Keratinocyte (primary cell): ENCODE results near the gene ATAD2B.

ENCODE experiments used
- EZH2 ChIP-seq: IDR thresholded peaks from one replicate; pipeline ENCODE4 v1.6.1; 2012; ENCODE audit warnings: inconsistent platforms, mild to moderate bottlenecking, low read length, moderate library complexity
- TF ChIP-seq, protein P1 (sequence below), 3 experiments: IDR thresholded peaks in 1 of 3; conservative IDR thresholded peaks in 1 of 3; optimal IDR thresholded peaks in 1 of 3; 2 replicates in 2 of 3; 3 replicates in 1 of 3; pipeline versions ENCODE3 to v1.5.1; 2011; ENCODE audit warnings: low read length in 3 of 3, mild to moderate bottlenecking in 3 of 3, moderate library complexity in 2 of 3, control low read depth in 1 of 3, inconsistent platforms in 1 of 3; ENCODE audit not compliant: insufficient read depth in 2 of 3; ENCODE audit errors: extremely low read depth in 1 of 3

- TF ChIP-seq, protein P1, sequence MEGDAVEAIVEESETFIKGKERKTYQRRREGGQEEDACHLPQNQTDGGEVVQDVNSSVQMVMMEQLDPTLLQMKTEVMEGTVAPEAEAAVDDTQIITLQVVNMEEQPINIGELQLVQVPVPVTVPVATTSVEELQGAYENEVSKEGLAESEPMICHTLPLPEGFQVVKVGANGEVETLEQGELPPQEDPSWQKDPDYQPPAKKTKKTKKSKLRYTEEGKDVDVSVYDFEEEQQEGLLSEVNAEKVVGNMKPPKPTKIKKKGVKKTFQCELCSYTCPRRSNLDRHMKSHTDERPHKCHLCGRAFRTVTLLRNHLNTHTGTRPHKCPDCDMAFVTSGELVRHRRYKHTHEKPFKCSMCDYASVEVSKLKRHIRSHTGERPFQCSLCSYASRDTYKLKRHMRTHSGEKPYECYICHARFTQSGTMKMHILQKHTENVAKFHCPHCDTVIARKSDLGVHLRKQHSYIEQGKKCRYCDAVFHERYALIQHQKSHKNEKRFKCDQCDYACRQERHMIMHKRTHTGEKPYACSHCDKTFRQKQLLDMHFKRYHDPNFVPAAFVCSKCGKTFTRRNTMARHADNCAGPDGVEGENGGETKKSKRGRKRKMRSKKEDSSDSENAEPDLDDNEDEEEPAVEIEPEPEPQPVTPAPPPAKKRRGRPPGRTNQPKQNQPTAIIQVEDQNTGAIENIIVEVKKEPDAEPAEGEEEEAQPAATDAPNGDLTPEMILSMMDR (optimal IDR thresholded peaks at IDR 0.05 in 1 of 3, IDR thresholded peaks at IDR 0.05 in 1 of 3, conservative IDR thresholded peaks at IDR 0.05 in 1 of 3; ENCODE audit: extremely low read depth in 1 of 3, insufficient read depth in 2 of 3, low read length in 3 of 3): no peak
- TF ChIP-seq EZH2: no peak
Measured at GRCh38 chr2:23867449-23867848, 59.5 kb downstream of the ATAD2B start.
